Skeletal muscle tissue (tissue), 4 donors: ENCODE data around the gene CSPG4. TPM values are rescaled to one million over a fixed set of nuclear protein-coding genes. Genes with fewer than 3 reads are reported as not detected.
A peak's percentile ranks its signal among the peaks of the same experiment; 100 is the strongest.

Source experiments
- H3K27ac ChIP-seq: one replicate; pipeline ENCODE4 v1.7.0; 2013; ENCODE audit warnings: mild to moderate bottlenecking, low read depth, low read length, inconsistent platforms
- H3K27me3 ChIP-seq, 3 donors: one replicate each; pipeline ENCODE4 v1.7.0; 2013; ENCODE audit warnings: low read length in 3 of 3; ENCODE audit not compliant: control insufficient read depth in 3 of 3, insufficient read depth in 3 of 3
- H3K36me3 ChIP-seq, 3 donors: one replicate each; pipeline ENCODE4 v1.7.0; 2013; ENCODE audit warnings: low read length in 3 of 3; ENCODE audit not compliant: control insufficient read depth in 3 of 3, insufficient read depth in 3 of 3
- H3K4me1 ChIP-seq, 3 donors: one replicate each; pipeline ENCODE4 v1.7.0; 2013; ENCODE audit warnings: low read length in 3 of 3, mild to moderate bottlenecking in 3 of 3; ENCODE audit not compliant: control insufficient read depth in 3 of 3, insufficient read depth in 3 of 3
- H3K4me3 ChIP-seq, 3 donors: one replicate each; pipeline ENCODE4 v1.7.0; 2013; ENCODE audit warnings: low read length in 3 of 3
- H3K9ac ChIP-seq, 3 donors: one replicate each; pipeline ENCODE4 v1.7.0; 2013; ENCODE audit warnings: low read length in 3 of 3, mild to moderate bottlenecking in 3 of 3, moderate library complexity in 2 of 3, low read depth in 1 of 3
- H3K9me3 ChIP-seq, 3 donors: one replicate each; pipeline ENCODE4 v1.7.0; 2013; ENCODE audit warnings: low read length in 3 of 3; ENCODE audit not compliant: control insufficient read depth in 3 of 3
- total RNA-seq: library from RNA; depleted of rRNA; stranded (reverse); fragments of >200 nt; gene quantifications from one replicate; pipeline ENCODE4 v1.2.3, GENCODE V29; 2014
- donor health status: Osteomylitis.

The CSPG4 gene
- total RNA-seq, 1 donor from 2014 or later = 71.5 TPM

DNA sequence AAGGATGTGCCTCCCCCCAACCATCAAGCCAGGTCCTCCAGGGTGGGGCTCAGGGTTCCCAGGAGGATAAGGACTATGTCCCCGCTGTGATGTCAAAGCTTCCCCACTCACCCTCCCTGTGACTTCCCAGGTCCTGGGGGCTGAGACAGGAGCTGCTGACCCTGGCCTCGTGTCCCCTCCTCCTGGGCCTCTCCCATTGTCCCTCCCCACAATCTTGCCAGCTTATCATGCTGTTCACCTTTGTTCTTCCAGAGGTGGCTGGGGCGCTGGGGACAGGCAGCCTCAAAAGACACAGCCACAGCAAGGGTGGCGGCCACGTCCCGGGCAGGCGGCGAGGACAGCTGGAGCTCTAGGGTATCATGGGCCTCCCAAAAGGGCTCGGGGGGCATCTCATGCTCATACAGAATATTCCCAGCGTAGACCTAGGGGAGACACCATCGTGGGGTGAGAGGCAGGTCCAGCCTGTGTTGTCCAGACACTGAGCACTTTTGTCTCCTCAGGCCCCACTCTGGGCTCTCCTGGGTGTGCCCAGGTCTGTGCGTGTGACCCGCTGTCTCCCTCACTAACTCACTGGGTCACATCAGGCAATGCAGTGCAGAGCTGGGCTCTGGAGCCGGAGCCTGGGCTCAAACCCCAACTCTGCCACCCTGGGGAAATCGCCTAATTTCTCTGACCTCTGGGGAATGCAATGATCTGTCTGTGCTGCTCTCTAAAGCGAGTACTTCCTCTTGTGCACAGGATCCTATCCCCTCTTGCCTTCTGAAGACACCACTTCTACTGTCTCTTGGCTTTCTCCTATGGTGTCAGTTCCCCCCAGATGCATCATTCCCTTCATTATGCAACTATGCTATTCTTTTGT is 35.0 kb downstream of the CSPG4 start:
- Histone ChIP-seq H3K9ac (no peak overlapping the region), H3K4me3 (no peak overlapping the region), H3K27ac (no peak overlapping the region), H3K36me3 (peaks cover 6 to 25% (median 6%) of the 10 kb centered on the region in 3 donors), H3K4me1 (peaks cover 34 to 39% (median 35%) of the 10 kb centered on the region in 3 donors), H3K9me3 (no peaks in the 10 kb centered on the region), H3K27me3 (no peaks in the 10 kb centered on the region)

DNA sequence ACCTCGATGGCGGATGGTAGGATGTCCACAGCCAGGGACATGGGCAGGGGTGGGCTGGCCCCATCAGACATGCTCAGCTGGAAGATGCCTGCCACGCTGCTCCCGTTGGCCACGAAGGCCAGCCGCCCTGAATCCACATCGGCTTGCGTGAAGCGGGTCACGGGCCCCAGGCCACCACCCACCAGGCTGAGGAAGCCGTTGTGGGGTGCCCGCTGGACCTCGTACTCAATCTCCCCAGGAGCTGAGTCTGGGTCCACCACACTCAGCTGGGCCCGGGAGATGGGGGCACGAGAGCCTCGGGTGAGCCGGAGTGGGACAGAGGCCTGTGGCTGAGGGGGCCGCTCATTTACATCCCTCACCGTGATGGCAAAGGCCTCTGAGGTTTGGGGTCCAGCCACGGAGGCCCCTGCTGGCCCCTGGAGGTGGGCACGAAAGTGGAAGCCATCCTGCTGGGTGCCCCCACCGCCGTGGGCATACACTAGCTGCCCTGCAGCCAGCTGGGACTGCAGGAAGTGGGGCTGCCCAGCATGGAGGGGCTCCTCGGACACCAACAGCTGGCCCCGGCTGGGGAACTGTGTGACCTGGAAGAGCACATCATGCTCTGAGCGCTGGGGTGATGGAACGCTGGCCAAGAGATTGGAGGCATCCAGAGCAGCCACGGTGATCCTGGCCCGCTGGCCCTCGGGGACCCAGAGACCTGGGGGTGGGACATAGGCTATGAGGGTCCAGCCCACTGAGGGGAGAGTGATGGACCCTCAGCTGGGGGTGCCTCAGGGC is 35.8 kb downstream of the CSPG4 start:
- H3K9ac ChIP-seq = no peak overlapping the region
- H3K4me1 ChIP-seq = peaks cover 41 to 48% (median 43%) of the 10 kb centered on the region in 3 donors
- H3K27me3 ChIP-seq = no peaks in the 10 kb centered on the region
- H3K36me3 ChIP-seq = peaks cover 2 to 20% (median 6%) of the 10 kb centered on the region in 3 donors
- no peak overlapping the region for H3K4me3 ChIP-seq
- H3K27ac ChIP-seq = no peak overlapping the region
- H3K9me3 ChIP-seq = no peaks in the 10 kb centered on the region

DNA sequence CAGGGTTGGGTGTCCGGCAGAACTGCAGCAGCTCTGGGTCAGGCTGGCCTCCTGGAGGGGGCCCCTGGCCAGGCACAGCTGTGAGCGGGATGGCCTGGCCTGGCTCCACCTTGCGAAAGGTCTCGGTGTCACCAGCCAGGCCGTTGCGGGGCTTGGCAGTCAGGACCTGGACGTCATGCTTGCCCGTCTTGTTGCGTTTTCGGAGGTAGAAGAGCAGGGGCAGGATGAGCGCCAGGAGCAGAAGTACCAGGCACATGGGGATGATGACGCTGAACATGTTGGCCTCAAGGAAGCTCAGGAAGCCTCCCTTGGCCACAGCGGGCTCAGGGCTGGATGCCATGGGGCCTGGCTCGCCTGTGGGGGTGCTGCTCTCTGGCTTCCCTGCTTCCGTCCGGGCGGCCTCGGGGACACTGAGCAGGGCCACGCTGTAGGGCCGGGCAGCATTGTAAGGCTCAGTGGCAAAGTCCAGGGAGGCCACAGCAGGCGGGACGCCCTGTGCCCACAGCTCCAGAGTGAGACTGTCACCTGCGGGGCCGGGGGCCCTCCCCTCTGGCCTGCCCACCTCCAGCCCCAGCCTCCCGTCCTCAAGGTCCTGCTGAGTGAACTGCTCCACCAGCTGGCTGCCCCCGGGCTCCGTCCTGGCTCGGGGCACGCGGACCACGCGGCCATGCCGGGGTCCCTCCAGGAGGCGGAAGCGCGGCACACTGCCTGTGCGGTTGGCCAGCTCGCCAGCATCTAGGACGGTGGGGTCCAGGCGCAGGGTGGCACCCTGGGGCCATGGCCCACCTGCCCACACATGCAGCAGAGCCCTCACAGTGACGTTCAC is 36.9 kb downstream of the CSPG4 start:
- H3K27ac ChIP-seq = peak overlapping the region; percentile 12
- H3K4me1 ChIP-seq = peaks cover 44 to 52% (median 45%) of the 10 kb centered on the region in 3 donors
- no peaks in the 10 kb centered on the region for H3K9me3 ChIP-seq
- H3K36me3 ChIP-seq = peaks cover 2 to 18% (median 2%) of the 10 kb centered on the region in 3 donors
- H3K9ac ChIP-seq = peak overlapping the region in 2 of 3 donors; percentile 38 to 45
- H3K27me3 ChIP-seq = no peaks in the 10 kb centered on the region
- H3K4me3 ChIP-seq = peak overlapping the region in 1 of 3 donors; percentile 22

DNA sequence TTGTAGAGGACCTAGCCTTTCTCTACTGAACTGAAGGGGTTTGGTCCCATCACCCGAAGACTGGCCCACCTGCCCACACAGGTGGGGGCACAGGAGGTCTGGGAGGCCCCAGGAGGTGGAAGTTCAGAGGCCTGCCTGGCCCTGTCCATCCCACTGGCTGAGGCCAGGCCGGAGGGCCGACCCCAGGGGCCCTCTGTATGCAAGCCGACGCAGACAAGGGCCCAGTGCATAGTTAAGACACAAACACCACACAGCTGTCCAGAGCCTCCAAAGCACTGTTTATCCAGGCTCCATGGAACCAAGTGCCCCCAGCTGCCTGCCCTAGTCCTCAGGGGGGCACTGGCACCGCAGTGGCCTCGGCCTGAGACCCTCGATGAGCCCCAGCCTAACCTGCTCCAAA is 38.3 kb downstream of the CSPG4 start:
- Histone ChIP-seq H3K4me3 (no peak overlapping the region), H3K27me3 (no peaks in the 10 kb centered on the region), H3K36me3 (peaks cover 2 to 11% (median 2%) of the 10 kb centered on the region in 3 donors), H3K27ac (no peak overlapping the region), H3K9ac (no peak overlapping the region), H3K4me1 (peaks cover 44 to 56% (median 49%) of the 10 kb centered on the region in 3 donors), H3K9me3 (no peaks in the 10 kb centered on the region)

DNA sequence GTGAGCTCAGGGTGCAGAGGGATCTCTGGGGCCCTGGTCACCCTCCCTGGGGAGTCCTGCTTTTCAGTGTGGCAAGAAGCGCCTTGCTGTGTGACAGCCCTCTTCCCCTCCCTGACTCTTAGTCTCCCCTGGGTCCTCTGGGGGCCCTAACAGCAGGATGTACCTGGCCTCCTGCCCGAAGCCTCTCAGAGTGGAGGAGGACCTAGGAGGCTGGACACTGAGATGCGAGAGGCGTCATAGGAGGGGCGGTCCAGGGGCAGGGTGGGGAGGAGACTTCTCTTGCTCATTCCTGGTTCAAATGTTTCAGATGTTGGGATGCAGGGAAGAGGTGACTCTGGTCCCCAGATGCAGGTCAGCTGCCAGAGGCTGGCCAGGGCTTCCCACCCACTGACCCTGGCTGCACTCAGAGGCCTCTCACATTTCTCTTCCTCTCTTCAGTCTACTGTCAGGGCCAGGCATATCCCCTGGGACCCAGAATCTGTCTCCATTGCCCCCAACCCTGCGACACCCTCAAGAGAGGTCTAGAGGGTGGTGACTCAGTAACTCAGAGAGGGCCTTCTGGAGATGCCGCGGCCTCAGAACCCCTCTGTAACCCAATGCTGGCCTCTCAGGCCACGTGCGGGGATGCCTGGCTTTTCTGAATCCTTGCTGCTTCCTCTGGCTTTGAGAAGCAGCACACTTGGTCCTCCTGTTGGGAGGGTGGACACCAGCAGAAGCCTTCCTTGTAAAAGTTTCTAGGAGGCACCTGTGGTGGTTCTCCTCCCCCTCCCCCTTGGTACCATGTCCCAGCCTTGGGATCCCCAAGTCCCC is 39.0 kb downstream of the CSPG4 start:
- H3K27me3 ChIP-seq = no peaks in the 10 kb centered on the region
- peaks cover 0 to 7% (median 2%) of the 10 kb centered on the region in 3 donors for H3K36me3 ChIP-seq
- H3K9me3 ChIP-seq = no peaks in the 10 kb centered on the region
- H3K27ac ChIP-seq = peak overlapping the region; percentile 64
- peak overlapping the region in 1 of 3 donors; percentile 13 for H3K4me3 ChIP-seq
- peaks cover 44 to 56% (median 49%) of the 10 kb centered on the region in 3 donors for H3K4me1 ChIP-seq
- H3K9ac ChIP-seq = peak overlapping the region; percentile 22 to 66 (median 29)

DNA sequence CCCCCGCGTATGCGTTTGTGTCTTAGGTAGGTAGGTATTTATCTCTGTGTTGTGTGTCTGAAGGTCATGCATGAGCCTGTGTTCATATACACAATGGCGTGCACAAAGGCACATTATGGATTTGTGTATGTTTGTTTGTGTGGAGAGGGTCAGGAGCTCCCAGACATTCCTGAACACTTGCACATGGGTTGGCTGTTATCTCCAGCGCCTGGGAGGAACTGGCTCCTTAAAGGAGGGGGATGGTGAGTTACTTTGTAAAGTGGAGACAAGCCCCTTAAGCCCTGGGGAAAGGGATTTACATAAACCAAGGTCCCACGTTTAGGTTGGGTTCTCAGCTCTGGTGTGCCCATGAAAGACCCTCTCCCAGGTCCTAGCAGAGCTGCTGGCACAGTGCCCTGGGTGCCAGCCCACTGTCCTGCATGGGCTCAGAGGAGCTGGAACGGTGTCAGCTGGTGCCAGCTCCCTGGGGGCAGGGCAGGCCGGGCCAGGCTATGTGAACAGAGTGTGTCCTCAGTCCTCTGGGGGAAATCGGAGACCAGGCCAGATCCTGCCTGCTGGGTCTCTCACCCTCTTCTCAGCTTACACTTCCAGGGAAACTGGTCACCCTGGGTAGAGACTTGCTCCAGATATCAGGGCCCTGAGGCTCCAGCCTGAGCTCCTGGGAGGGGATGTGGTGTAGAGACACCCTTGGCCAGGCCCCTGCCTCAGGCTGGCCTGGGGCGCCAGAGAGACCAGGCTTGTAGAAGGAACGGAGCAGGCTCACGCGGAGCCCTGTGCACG is 39.8 kb downstream of the CSPG4 start:
- peaks cover 45 to 56% (median 50%) of the 10 kb centered on the region in 3 donors for H3K4me1 ChIP-seq

DNA sequence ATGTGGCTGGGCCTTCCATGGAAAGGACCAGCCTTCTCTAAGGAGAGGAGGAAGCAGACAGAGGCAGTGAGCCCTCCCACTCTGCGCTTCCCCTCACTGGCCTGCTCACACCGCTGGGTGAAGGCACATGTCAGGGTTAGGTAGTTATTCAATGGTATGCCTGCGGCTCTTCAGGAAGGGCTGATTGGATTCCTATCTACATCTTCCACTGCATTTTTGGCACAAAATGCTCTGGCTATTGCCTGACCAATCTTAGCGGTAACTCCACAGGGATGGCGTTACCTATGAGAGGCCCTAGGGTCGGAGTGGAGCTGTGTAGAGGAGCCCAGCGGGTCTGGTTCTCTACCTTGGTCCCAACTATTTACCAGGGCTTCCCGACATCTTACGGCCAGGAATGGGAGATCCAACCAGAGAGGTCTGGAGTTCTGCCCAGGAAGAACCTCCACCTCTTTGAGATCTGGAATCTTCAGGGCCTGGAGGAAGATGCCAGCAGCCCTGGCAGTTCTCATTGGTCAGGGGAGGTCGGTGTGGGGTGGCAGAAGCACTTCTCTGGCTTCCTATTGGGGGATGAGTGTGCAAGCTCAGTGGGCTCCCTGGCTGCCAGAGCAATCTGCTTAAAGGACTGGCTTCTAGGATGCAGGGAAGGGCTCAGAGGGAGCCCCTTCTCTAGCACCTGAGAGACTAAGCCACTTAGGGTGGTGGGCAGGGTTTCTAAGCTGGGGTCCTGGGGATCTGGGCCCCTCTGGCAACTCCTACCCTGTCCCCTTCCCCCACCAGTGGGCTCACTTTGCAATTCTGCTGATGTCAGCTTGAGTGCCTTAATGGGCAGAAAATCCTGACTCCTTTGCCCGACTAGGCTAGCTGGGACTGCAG is 40.7 kb downstream of the CSPG4 start:
- no peak overlapping the region for H3K4me3 ChIP-seq
- H3K27me3 ChIP-seq = no peaks in the 10 kb centered on the region
- H3K9me3 ChIP-seq = no peaks in the 10 kb centered on the region
- H3K9ac ChIP-seq = no peak overlapping the region
- no peaks in the 10 kb centered on the region for H3K36me3 ChIP-seq
- peaks cover 53 to 64% (median 59%) of the 10 kb centered on the region in 3 donors for H3K4me1 ChIP-seq
- peak overlapping the region; percentile 13 for H3K27ac ChIP-seq

More for the DNA sequence above, 39.8 kb downstream of the CSPG4 start:
- H3K9ac ChIP-seq = peak overlapping the region; percentile 22 to 66 (median 29)
- peak overlapping the region in 2 of 3 donors; percentile 4 to 13 for H3K4me3 ChIP-seq
- H3K36me3 ChIP-seq = peaks cover 0 to 7% (median 2%) of the 10 kb centered on the region in 3 donors
- H3K27ac ChIP-seq = peak overlapping the region; percentile 64
- H3K27me3 ChIP-seq = no peaks in the 10 kb centered on the region
- H3K9me3 ChIP-seq = no peaks in the 10 kb centered on the region

DNA sequence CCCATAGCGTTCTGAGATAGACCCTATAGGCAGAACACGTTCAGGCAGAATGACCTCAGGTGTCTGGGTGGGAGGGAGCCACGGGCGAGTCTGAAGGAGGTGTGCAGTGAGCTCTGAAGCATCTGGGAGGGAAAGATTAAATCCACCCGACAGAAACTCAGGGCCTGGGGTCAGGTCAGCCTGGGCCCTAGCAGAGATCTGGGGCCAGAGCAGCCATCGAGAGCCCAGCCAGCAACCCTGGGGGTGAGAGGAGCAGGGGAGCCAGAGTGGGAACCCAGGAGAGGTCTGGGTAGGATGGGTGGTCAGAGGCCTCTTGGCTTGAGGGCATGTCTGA is 42.8 kb downstream of the CSPG4 start:
- no peak overlapping the region for H3K4me3 ChIP-seq
- H3K4me1 ChIP-seq = peaks cover 49 to 57% (median 53%) of the 10 kb centered on the region in 3 donors
- no peaks in the 10 kb centered on the region for H3K27me3 ChIP-seq
- no peaks in the 10 kb centered on the region for H3K9me3 ChIP-seq
- H3K27ac ChIP-seq = no peak overlapping the region
- no peak overlapping the region for H3K9ac ChIP-seq
- H3K36me3 ChIP-seq = no peaks in the 10 kb centered on the region
